GM19351 (cell line): ENCODE measurements around the gene SCNN1G.

Experiments
- ATAC-seq: cut with Tn5 transposase; IDR thresholded peaks from one replicate; pipeline ENCODE4 v1.9.1; 2021; ENCODE audit warnings: mild to moderate bottlenecking, moderate library complexity; ENCODE audit not compliant: unreplicated experiment

The SCNN1G gene

DNA sequence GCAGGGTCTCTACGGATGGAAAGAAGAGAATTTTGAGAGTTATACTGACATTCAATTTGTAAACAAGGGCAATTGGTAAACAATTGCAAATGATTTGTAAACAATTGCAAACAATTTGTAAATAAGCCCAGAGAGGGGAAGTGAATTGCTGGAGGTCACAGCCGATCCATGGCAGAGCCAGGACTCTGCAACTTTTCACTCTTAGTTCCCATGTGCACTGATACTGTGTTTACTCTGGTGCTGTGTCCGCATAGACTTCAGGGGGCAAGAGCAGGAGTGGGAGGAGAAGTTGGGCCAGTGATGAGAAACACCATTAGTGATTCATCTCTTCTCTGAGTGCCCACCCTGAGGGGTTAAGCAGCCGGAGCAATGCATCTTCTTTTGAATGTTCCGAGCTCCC lies 14.0 kb downstream of the SCNN1G start:
- no peak for ATAC-seq

DNA sequence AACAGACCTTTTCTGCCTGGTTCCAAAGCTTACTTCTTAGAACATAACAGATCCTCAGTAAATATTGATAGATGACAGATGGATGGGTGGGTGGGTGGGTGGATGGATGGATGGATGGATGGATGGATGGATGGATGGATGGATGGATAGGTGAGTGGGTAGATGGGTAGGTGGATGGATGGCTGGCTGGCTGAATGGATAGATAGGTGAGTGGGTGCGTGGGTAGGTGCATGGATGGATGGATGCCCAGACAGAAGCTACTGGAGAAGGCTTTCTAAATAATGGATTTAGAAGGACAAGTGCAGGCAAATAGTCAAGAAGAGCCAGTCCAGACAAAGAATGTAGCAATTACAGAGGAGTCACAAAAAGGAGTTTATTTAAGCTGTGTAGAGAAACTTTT lies 19.6 kb downstream of the SCNN1G start:
- ATAC-seq, result no peak

DNA sequence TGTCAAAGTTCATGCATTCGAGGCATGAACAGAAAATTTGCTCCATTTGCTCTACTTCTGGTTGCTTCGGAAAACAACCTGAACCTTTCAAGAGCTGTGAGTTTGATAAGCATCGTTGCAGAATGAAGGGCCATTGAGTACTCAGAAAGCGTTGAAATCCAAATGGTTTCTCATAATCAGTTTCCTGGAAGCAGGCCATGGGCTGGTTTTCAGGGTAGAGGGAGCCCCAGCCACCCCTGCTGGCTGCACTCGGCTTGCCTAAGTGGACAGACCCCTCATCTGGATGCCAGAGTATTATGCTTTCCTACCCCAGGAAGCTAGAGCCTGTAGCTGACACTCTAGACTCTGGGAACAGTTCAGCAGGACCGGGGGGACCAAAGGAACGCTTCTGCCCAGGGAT lies 24.4 kb downstream of the SCNN1G start:
- no peak for ATAC-seq

DNA sequence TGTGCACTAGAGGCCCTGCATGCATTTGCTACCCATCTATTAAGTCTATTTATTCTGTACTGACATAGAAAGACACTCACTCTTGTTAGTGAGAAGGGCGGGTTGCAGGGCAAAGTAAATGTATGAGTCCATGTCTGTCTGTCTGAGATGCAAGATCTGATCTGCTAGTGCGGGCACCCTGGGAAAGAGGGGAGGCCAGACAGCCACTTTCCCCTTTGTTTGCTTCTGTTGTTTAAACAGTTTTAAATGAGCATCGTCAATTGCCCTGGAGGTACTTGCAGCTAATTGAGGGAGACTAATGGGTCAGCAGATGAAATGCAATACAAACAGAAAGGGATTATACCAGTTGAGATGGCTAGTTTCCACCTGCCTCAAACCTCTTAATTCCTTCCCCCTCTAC lies 24.9 kb downstream of the SCNN1G start:
- ATAC-seq, result no peak

DNA sequence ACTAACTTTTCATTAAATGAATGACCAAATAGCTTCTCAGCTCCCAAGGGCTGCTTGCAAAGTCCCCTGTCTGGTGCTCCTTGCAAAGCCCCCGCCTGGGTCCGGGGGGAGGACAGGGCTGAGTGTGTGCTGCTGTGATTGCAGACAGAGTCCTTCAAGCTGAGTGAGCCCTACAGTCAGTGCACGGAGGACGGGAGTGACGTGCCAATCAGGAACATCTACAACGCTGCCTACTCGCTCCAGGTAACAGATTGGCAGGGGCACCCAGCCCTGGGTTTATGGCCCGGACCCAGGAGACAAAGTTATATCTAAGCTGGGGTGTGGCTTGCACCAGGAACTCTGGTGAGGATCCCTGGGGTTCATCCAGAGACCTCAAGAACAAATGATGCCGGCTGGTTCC lies 27.1 kb downstream of the SCNN1G start:
- ATAC-seq, result no peak

DNA sequence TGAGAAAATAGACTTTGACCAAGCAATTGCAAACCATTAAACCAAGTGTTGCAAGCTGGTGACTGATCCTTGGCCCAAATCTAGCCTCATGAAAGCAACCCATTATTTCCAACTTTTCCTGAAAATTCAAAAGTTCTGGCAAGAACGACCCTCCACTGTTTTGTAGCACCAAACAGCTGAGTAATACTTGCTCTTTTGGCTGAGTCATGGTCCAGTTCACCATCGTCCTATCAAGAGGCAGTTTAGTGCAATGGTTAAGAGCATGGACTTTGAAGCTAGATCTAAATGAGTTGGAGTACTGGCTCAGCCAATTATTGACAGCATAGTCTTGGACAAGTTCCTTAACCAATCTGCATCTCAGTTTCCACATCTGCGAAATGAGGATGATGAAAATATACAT lies 31.3 kb downstream of the SCNN1G start:
- ATAC-seq, result no peak

DNA sequence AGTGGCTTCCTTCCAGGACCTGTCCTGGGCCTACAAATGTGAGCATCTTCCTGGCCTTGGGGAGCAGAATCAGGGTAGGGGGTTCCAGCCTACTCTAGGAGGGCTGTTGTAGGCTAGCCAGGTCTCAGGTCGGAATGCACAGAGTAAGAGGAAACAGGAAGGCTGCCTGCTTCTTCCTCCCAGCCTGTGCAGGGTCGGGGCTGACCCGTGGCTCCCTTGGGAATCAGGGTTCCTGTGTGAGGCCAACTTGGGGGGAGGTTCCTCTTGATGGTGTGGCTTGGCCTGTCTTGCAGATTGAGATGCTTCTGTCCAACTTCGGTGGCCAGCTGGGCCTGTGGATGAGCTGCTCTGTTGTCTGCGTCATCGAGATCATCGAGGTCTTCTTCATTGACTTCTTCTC lies 32.3 kb downstream of the SCNN1G start:
- ATAC-seq, result no peak

DNA sequence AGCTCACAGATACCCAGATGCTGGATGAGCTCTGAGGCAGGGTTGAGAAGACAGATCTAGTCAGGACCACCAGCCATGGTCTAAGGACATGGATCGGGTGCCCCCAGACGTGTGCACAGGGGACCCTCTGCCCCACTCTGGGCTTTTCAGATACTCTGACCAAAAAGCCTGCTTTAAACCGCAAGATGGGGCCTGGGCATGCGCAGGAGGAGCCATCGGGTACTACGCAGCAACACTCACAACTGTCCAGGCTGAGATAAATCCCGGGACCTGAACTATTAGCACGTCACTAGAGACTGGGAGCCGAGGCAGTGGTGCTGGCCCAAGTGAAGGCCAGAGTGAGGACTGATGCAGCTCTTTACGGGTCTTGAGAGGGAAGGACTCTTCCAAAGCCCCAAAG lies 32.9 kb downstream of the SCNN1G start:
- no peak for ATAC-seq

DNA sequence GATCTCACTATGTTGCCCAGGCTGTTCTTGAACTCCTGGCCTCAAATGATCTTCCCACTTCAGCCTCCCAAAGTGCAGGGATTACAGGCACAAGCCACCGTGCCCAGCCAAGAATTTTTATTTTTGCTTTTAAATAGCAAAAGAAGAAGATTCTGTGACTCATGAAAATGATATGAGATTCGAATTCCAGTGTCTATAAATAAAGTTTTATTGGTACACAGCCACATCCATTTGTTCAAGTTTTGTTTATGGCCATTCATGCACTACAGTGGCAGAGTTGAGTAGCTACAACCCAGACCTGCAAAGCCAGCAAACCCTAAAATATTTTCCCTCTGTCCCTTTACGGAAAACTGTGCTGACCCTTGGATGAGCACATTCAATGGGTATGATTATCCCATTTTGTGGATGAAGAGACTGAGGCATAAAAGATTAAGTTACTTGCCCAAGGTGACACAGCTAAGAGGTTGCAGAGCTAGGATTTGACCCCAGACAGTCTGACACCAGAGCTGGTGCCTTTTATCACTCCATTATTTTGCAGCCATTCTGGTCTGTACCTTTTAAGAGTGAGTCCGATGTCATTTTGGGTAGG lies 34.2 kb downstream of the SCNN1G start:
- no peak for ATAC-seq

DNA sequence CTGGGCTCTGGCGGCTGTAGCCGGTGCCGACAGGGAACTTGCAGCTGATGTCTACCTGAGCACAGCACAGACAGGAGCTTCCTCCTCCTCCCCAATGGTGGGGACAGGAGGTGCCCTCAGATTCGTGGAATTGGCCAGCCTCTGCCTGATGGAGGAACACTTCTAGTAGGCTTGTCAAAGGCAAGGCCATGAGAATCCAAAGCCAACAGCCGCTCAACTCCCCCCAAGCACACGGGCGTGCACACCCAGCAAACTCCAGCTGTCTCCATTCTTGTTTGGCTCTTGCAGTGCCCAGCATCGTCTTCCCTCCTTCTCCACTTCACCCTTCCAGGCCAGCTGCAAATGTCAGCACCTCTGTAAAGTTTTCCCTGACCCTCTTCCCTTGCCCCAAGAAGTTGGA lies 35.1 kb downstream of the SCNN1G start:
- no peak for ATAC-seq

DNA sequence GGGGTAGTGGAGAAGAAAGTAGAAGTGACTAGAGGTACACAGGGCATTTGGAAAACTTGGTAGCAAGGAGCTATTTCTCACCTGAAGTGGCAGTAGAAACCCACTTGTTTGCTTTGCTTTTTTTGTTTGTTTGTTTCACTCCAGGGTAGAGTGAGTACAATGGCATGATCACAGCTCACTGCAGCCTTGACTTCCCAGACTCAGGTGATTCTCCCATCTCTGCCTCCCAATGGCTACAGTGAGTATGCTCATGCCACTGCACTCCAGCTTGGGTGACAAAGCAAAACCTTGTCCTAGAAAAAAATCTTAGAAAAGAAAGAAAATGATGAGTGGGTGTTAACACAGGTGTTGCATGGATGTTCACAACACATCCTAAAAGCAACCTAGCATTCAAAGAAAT lies 40.4 kb downstream of the SCNN1G start:
- ATAC-seq, result no peak

DNA sequence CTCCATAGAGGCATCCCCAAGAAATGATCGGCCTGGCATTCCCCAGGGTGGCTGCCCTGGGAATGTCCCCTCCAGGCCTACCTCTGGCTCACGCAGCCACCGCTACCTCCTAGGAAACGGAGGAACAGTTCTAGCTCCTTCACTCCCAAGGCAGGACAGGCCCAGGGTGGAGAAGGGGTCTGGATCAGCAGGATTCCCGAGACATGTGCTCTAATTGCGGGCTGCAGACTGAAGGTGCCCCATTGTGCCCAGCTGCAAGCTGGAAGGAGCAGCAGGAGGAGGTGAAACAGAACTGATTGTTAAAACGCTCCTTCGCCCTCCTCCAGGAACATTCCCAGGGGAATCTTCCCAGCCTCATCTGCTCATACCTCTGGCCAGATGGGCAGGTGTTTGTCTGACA lies 40.8 kb downstream of the SCNN1G start:
- ATAC-seq, result no peak

DNA sequence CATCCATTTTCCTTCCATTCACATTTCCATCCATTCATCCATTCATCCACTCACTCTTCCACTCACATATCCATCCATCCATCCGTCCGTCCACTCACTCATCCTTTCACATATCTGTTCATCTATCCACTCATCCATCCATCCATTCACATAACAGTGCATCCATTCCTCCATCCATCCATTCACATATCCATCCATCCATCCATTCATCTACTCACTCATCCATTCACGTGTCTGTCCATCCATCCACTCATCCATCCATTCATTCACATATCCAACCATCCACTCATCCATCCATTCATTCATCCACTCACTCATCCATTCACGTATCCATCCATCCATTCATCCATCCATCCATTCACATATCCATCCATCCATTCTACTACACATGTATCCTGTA lies 42.6 kb downstream of the SCNN1G start:
- ATAC-seq, result no peak

DNA sequence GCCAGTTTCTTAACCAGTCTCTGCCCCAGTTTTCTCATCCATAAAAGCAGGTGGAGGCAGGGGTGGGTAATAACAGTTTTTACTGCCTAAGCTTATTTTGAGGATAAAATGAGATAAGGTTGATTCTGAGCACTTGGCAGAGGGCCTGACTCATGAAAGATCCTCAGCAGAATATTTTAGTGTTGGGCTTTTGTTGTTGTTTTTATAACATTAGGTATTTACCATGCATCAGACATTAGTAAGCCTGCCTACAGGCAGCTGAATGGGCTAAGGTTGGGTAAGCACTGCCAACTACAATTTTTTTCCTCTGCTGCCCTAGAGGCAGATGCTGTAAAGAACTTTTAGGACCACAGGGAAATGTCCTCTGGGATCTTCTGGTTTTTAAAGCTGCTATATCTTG lies 43.1 kb downstream of the SCNN1G start:
- no peak for ATAC-seq

DNA sequence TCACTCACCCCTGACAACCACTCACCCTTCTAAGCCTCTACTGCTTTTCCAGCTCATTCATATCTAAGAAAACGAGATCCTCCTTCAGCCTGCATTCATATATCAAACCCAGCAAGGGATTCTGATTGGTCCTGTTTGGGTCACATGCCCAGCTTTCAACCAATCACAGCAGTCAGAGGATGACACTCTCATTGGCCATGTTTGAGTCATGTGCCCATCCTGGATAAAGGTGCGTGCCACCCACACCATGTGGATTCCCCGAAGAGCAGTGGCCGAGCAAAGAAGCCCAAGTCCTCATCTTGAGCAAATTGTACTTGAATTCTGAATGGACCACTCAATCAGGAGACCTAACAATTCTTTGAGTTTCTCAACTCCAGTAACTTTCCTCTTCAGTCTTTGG lies 45.0 kb downstream of the SCNN1G start:
- no peak for ATAC-seq

DNA sequence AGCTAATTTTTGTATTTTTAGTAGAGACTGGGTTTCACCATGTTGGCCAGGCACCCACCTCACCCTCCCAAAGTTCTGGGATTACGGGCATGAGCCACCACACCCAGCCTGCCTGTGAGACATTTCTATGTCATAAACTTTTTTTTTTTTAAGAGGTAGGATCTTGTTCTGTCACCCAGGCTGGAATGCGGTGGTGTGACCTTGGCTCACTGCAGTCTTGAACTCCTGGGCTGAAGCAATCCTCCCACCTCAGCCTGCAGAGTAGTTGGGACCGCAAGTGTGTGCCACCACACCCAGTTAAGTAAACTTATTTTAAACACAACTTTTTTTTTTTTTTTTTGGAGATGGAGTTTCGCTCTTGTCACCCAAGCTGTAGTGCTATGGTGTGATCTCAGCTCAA lies 47.2 kb downstream of the SCNN1G start:
- no peak for ATAC-seq

DNA sequence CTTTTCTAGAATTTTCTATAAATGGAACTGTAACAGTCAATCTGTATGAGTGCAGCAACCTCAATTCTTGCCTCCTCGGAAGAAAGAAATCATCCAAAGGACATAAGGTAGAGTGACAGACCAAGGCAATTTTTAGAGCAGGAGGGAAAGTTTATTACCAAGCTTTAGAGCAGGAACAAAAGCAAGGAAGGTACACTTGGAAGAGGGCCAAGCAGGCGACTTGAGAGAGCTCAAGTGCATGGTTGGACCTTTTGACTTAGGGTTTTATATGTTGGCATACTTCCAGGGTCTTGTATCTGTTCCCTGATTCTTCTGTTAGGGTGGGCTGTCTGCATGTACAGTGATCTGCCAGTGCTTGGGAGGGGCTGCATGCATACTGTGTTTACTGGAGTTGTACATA lies 50.3 kb downstream of the SCNN1G start:
- ATAC-seq, result no peak

DNA sequence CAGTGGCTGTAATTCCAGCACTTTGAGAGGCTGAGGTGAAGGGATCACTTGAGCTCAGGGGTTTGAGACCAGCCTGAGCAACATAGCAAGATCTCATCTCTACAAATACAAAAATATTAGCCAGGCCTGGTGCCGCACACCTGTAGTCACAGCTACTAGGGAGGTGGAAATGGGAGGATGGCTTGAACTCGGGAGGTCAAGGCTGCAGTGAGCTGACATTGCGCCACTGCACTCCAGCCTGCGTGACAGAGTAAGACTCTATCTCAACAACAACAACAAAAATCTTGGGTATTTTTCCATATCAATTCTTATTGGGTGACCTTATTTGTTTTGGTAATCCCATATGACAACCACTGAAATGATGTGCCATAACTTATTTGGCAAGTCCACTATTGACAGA lies 52.6 kb downstream of the SCNN1G start:
- ATAC-seq, result no peak

DNA sequence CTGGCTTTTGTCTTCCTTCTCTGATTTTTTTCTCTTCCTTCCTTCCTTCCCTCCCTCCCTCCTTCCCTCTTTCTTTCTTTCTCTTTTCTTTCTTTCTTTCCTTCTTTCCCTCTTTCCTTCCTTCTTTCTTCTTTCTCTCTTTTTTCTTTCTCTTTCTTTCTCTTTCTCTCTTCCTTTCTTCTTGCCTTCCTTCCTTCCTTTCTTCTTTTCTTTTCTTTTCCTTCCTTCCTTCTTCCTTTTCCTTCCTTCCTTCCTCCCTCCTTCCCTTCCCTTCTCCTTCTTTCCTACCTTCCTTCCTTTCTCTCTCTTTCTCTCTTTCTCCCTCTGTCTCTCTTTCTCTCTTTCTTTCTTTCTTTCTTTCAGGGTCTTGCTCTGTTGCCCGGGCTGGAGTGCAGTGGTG lies 54.4 kb downstream of the SCNN1G start:
- ATAC-seq, result no peak

DNA sequence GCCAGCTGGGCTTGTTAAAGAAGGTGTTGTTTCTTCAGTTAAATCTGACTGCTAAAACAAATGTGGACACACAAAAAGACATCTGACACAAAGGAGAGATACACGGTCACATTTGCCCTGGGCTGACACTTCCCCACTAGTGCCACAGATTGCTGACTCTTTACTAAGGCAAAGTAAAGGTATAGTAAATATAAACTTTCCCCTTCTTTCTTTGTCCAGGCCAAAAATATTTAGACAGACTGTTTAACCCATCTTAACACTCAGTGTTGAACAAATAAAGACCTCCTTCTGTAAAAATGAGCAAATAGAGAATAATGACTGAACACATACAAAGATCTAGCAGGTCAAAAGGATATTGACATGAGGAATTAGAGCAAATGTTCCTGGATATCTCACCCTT lies 58.4 kb downstream of the SCNN1G start:
- ATAC-seq, result no peak

DNA sequence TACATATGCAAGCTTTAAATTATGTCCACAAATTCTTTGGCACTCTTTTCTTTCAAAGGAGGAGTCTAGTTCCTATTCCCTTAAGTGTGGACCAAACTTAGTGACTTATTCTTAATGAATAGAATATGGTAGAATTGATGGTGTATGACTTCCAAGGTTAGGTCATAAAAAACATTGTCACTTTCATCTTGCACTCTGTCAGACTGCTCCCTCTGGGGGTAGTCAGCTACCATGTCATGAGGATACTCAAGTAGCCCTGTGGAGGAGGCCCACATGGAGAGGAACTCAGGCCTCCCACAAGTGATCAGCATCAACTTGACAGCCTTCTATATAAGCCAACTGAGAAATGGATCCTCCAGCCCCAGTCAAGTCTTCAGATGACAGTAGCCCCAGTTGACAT lies 61.6 kb downstream of the SCNN1G start:
- ATAC-seq, result no peak

DNA sequence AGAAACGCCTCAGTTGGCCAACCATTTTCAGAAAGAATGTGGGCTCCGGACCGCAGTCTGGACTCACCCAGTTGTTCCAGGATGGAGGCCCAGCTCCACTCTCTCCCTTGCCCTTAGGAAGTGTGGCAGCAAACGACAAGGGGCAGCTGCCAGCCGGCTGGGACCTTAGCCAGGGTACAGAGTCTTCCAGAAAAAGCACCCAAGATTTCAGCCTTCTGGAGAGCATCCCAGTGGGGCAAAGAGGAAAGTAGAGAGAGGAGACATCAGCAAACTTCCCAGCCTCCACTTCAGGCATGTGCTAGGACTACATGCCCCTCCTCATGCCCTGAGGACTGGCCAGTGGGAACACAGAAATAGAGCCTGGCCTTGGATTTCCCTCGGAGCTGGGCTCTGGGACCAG lies 62.7 kb downstream of the SCNN1G start:
- no peak for ATAC-seq

DNA sequence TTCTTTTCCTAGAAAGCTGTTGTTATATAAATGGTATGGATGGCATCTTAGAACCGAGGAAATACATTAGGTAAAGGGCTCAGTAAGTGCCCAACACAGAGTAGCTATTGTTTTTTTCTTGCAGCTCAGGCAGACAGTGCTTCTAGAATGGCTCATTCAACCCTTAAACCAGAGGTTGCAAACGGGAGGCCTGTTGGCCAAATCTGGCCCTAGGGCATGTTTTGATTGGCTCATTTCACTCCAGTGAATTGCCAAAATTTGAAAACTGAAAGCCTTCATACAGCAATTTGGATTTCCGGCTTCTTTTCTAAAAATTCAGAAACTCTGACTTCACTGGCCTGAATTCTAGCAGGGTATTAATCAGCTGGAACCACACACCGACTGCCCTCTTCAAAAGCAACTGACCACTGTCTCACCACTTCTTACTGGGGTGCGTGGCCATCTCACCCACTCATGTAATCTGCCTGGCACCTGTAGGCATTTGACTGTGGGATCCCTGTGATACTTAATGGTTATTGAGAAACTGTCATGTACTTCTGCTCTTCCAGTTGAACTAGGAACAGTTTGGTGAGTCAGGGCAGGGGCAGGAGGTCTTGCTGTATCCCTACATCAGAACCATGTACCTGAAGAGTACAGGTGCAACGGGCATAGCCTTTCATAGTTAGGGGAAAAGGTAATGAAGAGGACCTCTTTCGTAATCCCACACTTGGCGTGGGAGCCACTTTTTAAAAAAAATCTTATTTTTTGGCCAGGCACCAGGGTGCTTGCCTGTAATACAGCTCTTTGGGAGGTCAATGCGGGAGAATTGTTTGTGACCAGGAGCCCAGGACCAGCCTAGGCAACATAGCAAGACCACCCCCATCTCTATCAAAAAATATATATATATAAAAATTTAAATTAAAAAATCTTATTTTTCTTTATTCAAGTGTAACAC lies 66.0 kb downstream of the SCNN1G start:
- ATAC-seq, result no peak
